ENCODE results near the gene ROR2. TPM values are rescaled to one million over a fixed set of nuclear protein-coding genes. Genes with fewer than 3 reads are reported as not detected.

Gene ROR2
- total and polyA plus RNA-seq, 2 of the 13 experiments (the other 11 are each of a cell fraction or from before 2014, with no cell fraction given): not detected

- TF ChIP-seq EHMT2 (IDR thresholded peaks at IDR 0.05; ENCODE audit: borderline replicate concordance, low read depth, low read length) (no peak), ZNF382 (CRISPR knock-in tag; IDR thresholded peaks at IDR 0.05; ENCODE audit: borderline replicate concordance) (no peak), POGK (CRISPR knock-in tag; conservative IDR thresholded peaks at IDR 0.05) (0 out of 2 replicates have a peak, but pooled peaks have one; percentile 35), SMARCE1 (IDR thresholded peaks at IDR 0.05; ENCODE audit: borderline replicate concordance) (no peak), GABPB1 (CRISPR knock-in tag; IDR thresholded peaks at IDR 0.05) (peak; percentile 85), ZNF549 (CRISPR knock-in tag; IDR thresholded peaks at IDR 0.05) (no peak), ZNF720 (CRISPR knock-in tag; IDR thresholded peaks at IDR 0.05) (no peak), UBTF (CRISPR knock-in tag; IDR thresholded peaks at IDR 0.05) (no peak), ZNF512B (CRISPR knock-in tag; IDR thresholded peaks at IDR 0.05; ENCODE audit: borderline replicate concordance) (no peak), JDP2 (CRISPR knock-in tag; IDR thresholded peaks at IDR 0.05; ENCODE audit: borderline replicate concordance) (no peak), NPAS2 (CRISPR knock-in tag; IDR thresholded peaks at IDR 0.05; ENCODE audit: borderline replicate concordance) (no peak), HOXD1 (CRISPR knock-in tag; IDR thresholded peaks at IDR 0.05) (no peak), HNF4G (IDR thresholded peaks at IDR 0.05; ENCODE audit: borderline replicate concordance, low read depth, low read length) (no peak), HNF4G (CRISPR knock-in tag; IDR thresholded peaks at IDR 0.05; ENCODE audit: borderline replicate concordance, low read depth) (no peak), ZBTB14 (CRISPR knock-in tag; IDR thresholded peaks at IDR 0.05) (no peak), ZNF34 (CRISPR knock-in tag; IDR thresholded peaks at IDR 0.05; ENCODE audit: borderline replicate concordance) (no peak), ZNF768 (CRISPR knock-in tag; IDR thresholded peaks at IDR 0.05) (peak; percentile 89), ZNF451 (CRISPR knock-in tag; IDR thresholded peaks at IDR 0.05) (no peak), ZNF770 (CRISPR knock-in tag; IDR thresholded peaks at IDR 0.05) (no peak)
These were observed 51.4 kb downstream of the ROR2 start (continued) for GRCh38 chr9:91898451-91899218.
